Measurements from ENCODE around the gene ZFPM1.

Gene ZFPM1

DNA sequence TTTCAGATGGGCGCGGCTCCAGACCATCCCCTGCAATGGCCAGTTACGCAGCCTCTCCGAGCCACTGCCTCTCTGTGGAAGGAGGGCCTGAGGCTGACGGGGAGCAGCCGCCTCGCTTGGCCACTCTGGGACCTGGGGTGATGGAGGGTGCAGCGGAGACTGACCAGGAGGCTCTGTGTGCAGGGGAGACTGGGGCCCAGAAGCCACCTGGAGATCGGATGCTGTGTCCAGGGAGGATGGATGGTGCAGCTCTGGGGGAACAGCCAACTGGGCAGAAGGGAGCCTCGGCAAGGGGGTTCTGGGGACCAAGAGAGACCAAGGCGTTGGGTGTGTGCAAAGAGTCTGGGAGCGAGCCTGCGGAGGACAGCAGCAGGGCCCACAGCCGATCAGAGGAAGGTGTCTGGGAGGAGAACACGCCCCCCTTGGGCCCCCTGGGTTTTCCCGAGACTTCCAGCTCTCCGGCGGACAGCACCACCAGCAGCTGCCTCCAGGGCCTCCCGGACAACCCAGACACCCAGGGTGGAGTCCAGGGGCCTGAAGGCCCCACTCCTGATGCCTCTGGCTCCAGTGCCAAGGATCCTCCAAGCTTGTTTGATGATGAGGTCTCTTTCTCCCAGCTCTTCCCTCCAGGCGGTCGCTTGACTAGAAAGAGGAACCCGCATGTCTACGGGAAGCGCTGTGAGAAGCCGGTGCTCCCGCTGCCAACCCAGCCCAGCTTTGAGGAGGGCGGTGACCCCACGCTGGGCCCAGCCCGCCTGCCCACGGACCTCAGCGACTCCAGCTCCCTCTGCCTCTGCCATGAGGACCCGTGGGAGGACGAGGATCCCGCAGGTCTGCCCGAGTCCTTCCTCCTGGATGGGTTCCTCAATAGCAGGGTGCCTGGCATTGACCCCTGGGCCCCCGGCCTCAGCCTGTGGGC is 17.4 kb upstream of the ZFPM1 start:
- no peak for DNase-seq

DNA sequence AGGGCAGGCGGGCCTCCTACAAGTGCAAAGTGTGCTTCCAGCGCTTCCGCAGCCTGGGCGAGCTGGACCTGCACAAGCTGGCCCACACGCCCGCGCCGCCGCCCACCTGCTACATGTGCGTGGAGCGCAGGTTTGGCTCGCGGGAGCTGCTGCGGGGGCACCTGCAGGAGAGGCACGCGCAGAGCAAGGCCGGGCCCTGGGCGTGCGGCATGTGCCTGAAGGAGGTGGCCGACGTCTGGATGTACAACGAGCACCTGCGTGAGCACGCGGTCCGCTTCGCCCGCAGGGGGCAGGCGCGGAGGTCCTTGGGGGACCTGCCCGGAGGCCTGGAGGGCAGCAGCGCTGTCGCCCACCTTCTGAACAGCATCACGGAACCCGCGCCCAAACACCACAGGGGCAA is 16.3 kb upstream of the ZFPM1 start:
- no peak for DNase-seq

DNA sequence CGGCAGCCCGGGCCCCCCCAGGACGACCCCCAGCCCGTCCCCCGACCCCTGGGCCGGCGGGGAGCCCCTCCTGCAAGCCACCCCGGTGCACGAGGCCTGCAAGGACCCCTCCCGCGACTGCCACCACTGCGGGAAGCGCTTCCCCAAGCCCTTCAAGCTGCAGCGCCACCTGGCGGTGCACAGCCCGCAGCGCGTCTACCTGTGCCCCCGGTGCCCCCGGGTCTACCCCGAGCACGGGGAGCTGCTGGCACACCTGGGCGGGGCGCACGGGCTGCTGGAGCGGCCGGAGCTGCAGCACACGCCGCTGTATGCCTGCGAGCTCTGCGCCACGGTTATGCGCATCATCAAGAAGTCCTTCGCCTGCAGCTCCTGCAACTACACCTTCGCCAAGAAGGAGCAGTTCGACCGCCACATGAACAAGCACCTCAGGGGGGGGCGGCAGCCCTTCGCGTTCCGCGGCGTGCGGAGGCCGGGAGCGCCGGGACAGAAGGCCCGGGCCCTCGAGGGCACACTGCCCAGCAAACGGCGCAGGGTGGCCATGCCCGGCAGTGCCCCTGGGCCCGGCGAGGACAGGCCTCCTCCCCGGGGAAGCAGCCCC is 15.6 kb upstream of the ZFPM1 start:
- DNase-seq = no peak

DNA sequence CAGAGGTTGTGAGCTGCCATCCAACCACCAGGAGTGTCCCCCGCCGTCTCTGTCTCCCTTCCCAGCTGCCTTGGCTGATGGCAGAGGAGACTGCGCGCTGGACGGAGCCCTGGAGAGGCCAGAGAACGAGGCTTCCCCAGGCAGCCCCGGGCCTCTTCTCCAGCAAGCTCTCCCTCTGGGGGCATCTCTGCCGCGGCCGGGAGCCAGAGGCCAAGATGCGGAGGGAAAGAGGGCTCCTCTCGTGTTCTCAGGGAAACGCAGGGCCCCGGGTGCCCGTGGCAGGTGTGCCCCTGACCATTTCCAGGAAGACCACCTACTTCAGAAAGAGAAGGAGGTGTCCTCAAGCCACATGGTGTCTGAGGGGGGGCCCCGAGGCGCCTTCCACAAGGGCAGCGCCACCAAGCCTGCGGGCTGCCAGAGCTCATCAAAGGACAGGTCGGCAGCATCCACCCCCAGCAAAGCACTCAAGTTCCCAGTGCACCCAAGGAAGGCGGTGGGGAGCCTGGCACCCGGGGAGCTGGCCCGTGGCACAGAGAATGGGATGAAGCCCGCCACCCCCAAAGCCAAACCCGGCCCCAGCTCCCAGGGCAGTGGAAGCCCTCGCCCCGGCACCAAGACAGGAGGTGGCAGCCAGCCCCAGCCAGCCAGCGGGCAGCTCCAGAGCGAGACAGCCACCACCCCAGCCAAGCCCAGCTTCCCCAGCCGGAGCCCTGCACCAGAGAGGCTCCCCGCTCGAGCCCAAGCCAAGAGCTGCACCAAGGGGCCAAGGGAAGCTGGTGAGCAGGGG is 14.8 kb upstream of the ZFPM1 start:
- no peak for DNase-seq

DNA sequence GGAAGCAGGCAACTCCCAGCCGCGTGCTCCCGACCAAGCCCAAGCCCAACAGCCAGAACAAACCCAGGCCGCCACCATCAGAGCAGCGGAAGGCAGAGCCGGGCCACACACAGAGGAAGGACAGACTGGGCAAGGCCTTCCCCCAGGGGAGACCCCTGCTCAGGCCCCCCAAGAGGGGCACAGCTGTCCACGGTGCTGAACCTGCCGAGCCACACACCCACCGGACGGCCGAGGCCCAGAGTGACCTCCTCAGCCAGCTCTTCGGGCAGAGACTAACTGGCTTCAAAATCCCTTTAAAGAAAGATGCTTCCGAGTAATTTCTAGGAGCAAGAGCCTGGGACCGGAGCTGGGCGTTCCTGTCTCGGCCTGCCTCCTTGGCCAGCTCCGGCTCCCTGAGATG is 14.1 kb upstream of the ZFPM1 start:
- no peak for DNase-seq

DNA sequence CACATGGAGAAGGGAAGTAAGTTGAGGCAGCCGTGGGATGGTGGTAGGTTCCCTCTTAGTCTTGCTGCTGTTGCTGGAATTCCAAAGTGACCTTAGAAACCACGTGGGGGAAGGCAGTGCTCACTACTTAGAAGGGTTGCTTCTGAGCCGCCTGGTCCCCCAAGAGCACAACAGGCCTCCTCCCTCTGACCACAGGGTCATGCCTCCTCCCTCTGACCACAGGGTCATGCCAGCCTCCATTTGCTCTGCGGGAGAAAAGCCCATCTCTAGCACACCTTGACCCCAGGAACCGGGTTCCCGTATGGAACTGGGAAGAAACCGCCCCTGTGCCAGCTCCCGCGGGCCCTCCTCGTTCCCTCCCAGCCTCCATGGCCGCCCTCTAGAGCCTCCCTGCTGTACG is 13.4 kb upstream of the ZFPM1 start:
- no peak for DNase-seq

DNA sequence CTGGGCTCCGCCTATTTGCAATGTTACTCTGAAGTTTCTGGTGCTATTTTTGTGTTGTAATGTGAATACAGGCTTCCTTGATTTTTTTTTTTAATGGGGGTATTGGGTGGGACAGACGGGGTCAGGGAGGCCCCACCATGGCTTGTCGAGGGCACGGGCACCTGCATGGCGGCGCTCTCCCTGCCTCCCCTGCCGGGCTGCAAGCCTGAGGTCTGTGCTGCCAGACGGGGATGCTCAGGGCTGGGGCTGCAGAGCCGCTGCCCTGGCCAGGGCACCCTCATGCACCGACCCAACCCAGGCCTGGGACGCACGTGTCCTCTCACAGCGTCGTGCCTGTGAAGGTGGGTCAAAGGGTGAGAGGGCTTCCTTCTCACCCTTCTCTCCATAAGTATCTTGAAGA is 13.0 kb upstream of the ZFPM1 start:
- DNase-seq = no peak

DNA sequence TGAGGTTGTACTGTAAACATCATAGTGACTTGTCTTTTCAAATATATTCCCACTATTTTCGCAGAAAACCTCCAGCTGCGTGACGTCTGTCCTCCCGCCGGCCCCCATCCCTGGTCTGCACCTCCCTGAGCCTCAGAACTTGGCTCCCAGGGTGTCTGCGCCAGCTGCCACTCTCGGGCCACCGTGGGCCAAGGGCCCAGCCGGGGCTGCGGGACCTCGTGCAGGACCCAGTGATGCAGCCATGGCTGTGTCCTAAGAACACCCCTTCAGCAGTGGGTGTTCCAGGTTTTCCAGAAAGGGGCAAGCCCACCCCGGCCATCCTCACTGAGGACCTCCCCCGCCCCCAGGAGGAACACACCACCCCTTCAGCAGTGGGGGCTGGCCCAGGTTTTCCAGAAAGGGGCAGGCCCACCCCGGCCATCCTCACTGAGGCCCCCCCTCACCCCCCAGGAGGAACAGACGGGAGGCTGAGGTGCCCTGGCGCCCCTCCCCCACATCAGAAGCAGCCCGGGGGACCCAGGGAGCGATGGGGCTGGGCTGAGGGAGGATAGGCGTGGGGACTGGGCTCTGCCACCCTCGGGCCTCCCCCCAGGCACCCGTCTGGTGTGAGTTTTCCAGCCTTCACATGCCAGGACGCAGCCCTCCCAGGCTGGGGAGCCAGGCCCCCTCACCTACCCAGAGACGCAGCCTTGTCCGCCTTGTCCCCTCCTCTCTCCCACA is 12.2 kb upstream of the ZFPM1 start:
- DNase-seq = no peak

DNA sequence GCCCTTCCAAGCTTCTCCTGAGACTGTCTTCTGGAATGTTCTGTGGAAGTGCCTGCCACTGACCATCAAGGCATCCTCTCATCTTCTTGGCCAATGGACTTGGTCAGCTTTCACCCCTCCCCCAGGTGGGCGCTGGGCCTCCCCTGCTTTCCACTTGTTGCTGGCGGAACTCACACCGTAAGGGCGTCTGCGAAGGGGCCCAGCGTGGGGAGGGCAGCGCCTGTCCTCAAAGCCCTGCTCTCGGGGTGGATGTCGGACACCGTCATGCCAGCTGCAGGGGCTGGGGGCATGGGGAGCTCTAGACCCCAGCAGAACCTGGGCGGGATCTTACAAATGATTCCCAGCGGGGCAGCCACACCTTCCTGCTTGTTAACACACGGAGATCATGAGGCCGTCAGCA is 11.6 kb upstream of the ZFPM1 start:
- DNase-seq = no peak

DNA sequence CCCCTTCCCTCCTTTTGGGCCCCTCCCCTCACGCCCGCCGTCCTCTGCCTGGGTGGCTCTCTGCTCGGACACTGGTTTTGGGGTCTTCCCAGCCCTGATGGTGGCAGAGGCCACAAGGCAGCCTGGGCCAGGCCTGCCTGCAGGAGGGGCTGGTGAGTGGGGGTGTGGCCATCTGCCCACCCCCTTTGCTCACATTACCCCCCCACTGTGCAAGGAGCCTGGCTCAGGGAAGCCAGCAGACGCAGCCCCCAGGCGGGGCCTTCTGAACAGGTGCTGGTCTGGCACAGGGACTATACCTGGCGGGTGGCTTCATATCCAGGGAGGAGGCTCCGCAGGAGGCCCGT is 10.7 kb upstream of the ZFPM1 start:
- no peak for DNase-seq

DNA sequence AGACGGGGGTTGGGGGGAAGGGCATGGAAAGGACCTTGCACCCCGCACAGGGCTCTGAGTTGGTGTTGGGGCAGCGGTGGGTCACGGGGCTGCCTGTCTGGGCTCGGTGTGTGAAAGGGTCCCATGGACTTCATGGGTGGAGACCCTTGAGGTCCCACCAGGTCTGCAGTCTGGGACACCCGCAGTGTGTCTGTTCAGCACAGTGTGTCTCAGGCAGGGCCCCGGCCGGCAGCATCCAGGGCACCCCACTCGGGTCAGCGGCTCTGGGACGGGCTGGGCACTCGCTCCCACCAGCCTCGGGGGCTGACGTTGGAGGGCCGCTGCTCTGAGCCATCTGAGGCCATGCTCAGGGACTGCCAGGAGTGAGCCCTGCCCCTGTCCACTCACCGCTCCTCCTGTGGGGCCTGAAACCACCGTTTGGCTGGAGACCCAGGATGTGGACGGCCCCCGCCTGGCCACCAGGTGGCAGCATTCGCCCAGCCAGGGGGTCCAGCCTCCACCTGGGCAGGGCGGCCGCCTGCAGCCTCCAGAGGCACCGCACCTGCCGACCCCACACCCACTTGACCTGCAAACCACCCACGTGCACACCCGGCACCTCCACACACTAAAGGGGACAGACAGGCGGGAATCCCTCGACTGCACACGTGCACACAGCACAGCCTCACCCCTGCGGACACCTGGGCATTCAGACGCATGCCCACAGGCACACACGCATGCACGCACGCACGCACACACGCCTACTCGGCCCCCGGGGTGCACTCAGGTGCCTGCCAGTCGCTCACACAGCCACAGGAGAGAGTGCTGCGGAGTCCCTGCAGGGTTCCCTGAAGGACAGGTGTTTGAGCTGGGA is 10.1 kb upstream of the ZFPM1 start:
- peak; percentile 37 for DNase-seq

DNA sequence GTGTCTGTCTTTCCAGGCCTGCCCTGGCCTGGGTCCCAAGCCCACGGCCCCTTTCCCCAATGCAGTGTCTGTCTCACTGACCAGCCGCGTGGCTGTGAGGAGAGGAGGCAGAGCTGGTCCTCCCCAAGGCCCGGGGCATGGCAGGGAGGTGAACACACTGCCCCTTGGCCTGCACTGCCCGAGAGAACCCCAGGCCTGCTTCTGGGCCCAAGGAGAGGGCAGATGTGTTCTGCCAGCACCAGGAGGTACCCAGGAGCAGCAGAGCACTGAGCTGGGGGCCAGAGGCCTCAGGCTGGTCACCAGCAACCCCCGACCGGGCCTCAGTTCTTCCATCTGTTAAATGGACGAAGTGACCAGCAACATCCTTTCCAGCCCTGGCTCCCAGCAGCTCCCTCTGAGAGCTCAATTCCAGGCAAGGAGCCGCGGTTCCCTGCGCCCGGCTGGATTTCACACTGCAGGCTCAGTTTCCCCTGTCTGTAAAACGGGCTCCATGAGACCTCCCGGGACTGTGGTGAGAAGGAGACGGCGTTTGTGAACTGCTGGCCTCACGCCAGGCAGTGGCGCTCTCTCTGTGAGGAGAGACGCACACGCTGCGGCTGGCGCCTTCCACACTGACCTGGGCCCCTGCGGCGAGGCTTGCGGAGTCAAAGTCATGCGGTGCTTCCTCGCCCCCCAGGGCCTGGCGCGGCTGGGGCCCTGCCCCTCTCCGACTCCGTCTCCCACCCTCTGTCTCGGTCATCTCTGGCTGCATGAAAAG is 8.1 kb upstream of the ZFPM1 start:
- no peak for DNase-seq

DNA sequence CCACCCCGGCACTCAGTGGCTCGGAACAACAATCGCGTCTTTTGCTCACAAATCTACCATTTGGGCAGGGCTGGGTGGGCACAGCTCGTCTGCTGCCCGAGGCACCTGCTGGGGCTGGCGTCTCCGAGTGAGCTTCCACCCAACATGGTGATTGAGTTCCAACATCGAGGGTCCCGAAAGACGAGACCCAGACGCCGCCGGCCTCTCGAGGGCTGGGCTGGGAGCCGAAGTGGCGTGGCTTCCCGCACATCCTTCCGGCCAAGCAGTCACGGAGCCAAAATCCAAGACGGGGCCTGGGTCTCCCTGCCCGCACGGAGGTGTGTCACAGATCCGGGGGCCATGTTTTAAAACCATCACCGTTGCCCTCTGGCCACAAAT is 7.5 kb upstream of the ZFPM1 start:
- DNase-seq = no peak

DNA sequence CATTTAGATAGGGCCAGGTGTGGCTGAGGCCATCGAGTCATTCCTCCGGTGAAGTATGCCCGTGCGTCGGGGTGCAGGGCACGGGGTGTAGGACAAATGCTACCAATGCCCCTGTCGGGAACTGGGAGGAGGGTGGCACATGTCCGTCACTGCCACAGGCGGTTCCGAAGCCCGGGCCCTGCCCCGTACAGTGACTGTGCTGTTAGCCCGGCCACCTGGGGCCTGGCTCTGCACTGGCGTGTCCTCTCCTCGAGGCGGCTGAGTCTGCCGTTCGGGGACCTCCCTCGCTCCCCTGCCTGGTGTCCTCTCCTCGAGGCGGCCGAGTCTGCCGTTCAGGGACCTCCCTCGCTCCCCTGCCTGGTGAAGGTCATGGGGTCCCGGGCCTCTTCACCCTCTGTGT is 7.0 kb upstream of the ZFPM1 start:
- no peak for DNase-seq

DNA sequence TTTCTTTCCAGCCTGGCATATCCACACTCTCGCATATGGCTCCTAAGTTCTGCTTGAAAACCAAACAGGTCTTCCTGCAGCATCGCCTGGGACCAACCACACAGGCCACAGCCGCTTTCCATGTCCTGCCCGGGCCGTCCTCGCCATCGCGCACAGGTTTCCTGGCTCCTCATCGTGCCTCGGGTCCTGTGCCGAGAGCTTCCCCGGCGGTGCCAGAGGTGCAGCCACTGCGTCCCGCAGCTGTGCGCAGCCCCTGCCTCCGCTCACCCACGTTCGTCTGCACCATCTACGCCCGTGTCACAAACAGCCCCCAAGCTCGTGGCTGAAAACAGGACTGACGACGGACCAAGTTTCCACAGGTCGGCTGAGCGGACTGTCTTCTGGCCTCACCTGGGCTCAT is 6.3 kb upstream of the ZFPM1 start:
- no peak for DNase-seq

DNA sequence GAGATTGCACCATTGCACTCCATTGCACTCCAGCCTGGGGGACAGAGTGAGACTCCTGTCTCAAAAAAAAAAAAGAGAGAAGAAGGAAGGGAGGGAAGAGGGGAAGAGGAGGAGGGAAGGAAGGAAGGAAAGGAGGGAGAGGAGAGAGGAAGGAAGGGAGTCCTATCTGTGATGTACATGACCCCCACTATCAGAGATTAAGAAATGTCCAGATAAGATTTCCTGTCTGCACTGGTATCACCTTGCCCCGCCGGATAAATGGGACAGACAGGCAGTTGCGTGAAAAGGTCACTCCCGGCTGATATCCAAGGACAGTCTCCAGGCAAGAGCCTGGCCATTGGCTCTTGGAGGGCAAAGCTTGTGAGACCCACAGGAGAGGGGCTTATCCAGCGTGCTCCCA is 5.2 kb upstream of the ZFPM1 start:
- DNase-seq = no peak

DNA sequence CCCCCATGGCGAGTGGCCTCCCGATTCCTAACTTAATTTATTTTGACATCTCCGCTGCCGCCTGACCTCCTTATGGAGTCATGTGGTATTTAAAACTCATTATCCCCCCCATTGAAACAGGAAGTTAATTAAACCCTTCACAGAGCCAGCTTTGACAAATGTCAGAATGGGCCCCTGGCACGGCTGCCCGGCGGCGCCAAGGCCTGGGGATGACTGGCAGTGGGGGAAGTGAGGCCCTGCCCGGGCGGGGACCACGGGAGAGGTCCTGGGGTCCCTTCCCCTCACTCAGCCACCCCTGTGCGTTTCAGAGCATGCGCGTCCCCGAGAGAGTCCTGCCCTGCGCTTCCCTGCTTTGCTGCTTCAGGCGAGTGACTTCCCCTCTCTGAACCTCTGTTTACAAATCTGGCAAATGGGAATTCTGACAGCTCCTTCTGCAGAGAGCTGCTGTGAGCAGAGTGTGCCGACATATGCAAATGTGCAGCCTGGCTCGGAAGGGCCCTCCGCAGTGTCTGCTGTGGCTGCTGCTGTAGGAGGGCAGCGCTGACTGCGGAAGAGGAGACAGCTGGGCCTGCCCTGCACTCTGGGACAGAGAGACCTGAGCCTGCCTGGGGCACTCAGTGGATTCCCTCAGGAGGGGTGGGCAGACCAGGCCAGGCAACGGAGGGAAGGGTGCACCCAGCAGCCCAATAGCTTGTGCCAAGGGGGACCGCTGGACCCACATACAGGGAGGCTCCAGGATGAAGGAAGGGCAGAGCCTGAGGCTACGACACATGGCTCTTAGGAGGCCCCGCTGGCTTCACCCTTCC is 4.4 kb upstream of the ZFPM1 start:
- no peak for DNase-seq

DNA sequence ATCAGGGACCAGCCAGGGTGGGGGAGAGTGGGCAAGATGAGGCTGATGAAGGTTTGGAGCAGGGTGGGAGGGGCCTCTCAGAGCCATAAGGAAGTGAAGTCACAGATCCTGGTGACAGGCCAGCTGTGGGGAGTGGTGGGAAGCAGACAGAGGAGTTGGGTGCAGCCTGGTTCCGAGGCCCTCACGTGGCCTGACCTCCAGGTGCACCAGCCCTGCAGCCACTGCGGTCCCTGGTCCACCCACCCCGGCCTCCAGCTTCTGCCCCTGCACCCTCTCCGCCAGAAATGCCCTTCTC is 3.9 kb upstream of the ZFPM1 start:
- DNase-seq = no peak

DNA sequence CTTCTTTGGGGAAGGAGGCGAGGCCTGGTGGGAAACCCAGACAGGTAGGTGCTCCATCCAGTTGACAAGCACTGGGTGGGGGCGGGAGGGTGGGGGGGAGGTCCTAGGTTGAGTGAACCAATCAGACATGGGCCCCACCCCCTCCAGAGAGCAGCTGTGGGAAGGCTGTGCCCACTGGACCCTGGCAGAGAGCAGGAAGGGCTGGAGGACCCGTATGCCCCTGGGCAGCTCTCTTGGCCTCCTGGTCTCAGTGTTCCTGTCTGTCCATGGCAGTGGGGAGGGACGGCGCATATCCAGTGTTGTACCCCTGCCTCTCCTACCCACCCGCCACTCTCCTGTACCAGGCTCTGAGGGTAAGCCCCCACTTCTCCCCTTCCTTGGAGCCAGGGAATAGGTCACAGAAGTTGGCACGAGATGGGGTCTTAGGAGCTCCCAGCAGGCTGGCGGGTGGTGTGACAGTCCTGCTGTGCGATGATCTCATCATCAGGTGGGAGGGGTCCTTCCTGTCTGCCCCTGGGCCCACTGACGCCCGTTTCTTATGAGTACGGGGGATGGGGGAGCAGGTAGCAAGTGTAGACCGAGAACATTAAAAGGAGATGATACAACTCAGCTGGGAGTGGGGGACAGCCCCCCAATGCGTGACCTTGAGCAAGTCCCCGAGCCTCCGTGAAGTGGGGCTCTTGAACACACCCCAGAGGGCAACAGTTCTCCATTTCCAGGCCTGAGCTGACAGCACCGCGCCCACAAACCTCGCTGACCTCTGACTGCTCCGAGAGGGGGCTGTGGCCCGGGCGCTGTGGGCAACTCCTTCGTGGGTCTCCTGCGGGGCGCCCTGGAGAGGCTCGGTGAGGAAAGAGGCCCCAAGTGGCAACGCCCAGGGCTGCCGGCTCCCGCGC is 1.2 kb upstream of the ZFPM1 start:
- no peak for DNase-seq
